IMR-90 (cell line): Measurements from ENCODE around the gene KLHL2. TPM values are rescaled to one million over a fixed set of nuclear protein-coding genes. Genes with fewer than 3 reads are reported as not detected.
"Not testable (repeated sequence)": the region's sequence is repeated elsewhere in the genome, so short reads cannot be mapped to it uniquely, and the experiment has no call there.

Experiments used
- ATAC-seq: fragments of 200-7000 bp; cut with Tn5 transposase; 2 replicates; pipeline ENCODE4 v1.9.1; 2020; ENCODE audit warnings: low read depth, mild to moderate bottlenecking, moderate library complexity
- BruUV-seq: library from RNA; stranded (reverse); fragments of 400-500 nt; replicated peaks from 2 replicates; lab custom pipeline; 2021; lab: Mats Ljungman, UMichigan
- CTCF ChIA-PET: fragments of 300-600 bp; formaldehyde crosslinking; extraction: SDS; loops from one replicate; lab custom pipeline; 2021; ENCODE audit warnings: antibody characterized with exemption; lab: Yijun Ruan, JAX
- POLR2A ChIA-PET: fragments of 300-600 bp; sonication (Branson Sonifier 250); formaldehyde crosslinking; loops from one replicate; lab custom pipeline; 2022; ENCODE audit warnings: antibody characterized with exemption; ENCODE audit not compliant: unreplicated experiment; lab: Charles Lee
- DNase-seq: peaks from one replicate; pipeline ENCODE4 v3.0.0; 2013
- H2AFZ ChIP-seq: replicated peaks from 2 replicates; pipeline ENCODE3; 2013; ENCODE audit warnings: low read length, mild to moderate bottlenecking; ENCODE audit not compliant: poor library complexity
- H2AK5ac ChIP-seq: 2 replicates; pipeline ENCODE4 v1.6.1; 2013; ENCODE audit warnings: low read depth, low read length, inconsistent platforms
- H2AK9ac ChIP-seq: replicated peaks from 2 replicates; pipeline ENCODE3; 2013; ENCODE audit warnings: mild to moderate bottlenecking, low read depth, low read length, moderate library complexity; ENCODE audit not compliant: poor library complexity
- H2BK120ac ChIP-seq: 2 replicates; pipeline ENCODE4 v1.6.1; 2013; ENCODE audit warnings: low read depth, low read length, inconsistent platforms
- H2BK15ac ChIP-seq: 3 replicates; pipeline ENCODE4 v1.6.1; 2013; ENCODE audit warnings: low read depth, low read length, inconsistent platforms
- H2BK20ac ChIP-seq: 2 replicates; pipeline ENCODE4 v1.6.1; 2013; ENCODE audit warnings: low read depth, mild to moderate bottlenecking, inconsistent platforms, low read length, moderate library complexity
- H2BK5ac ChIP-seq: 2 replicates; pipeline ENCODE4 v1.6.1; 2013; ENCODE audit warnings: mild to moderate bottlenecking, low read depth, low read length, inconsistent platforms; ENCODE audit not compliant: poor library complexity, severe bottlenecking
- H3K14ac ChIP-seq: replicated peaks from 2 replicates; pipeline ENCODE4 v1.6.1; 2013; ENCODE audit warnings: low read depth, low read length, inconsistent platforms
- H3K18ac ChIP-seq: 2 replicates; pipeline ENCODE4 v1.6.1; 2013; ENCODE audit warnings: low read depth, low read length, control low read depth
- H3K23ac ChIP-seq: 2 replicates; pipeline ENCODE4 v1.6.1; 2013; ENCODE audit warnings: low read depth, low read length, inconsistent platforms
- H3K27ac ChIP-seq: 2 replicates; pipeline ENCODE4 v1.5.1; 2013; ENCODE audit warnings: mild to moderate bottlenecking, control low read depth, low read length; ENCODE audit not compliant: insufficient read depth
- H3K27me3 ChIP-seq: 2 replicates; pipeline ENCODE4 v1.6.1; 2013; ENCODE audit warnings: low read length; ENCODE audit not compliant: control insufficient read depth, insufficient read depth
- H3K36me3 ChIP-seq: 2 replicates; pipeline ENCODE4 v1.6.1; 2013; ENCODE audit warnings: low read length, mixed read lengths; ENCODE audit not compliant: control insufficient read depth, insufficient read depth
- H3K4ac ChIP-seq: 2 replicates; pipeline ENCODE4 v1.6.1; 2013; ENCODE audit warnings: low read depth, low read length, inconsistent platforms
- H3K4me1 ChIP-seq: 2 replicates; pipeline ENCODE4 v1.6.1; 2013; ENCODE audit warnings: low read length, mixed read lengths; ENCODE audit not compliant: control insufficient read depth, insufficient read depth
- H3K4me2 ChIP-seq: 2 replicates; pipeline ENCODE4 v1.6.1; 2013; ENCODE audit warnings: low read depth, mild to moderate bottlenecking, control low read depth, low read length, moderate library complexity
- H3K4me3 ChIP-seq: 2 replicates; pipeline ENCODE4 v1.5.1; 2013; ENCODE audit warnings: low read depth, mild to moderate bottlenecking, control low read depth, low read length, moderate library complexity; ENCODE audit not compliant: insufficient read depth
- H3K56ac ChIP-seq: 2 replicates; pipeline ENCODE4 v1.6.1; 2013; ENCODE audit warnings: low read length, inconsistent platforms; ENCODE audit not compliant: insufficient read depth; ENCODE audit errors: extremely low read depth
- H3K79me1 ChIP-seq, 2 experiments: 2 replicates each; pipeline ENCODE4 v1.6.1; 2013; ENCODE audit warnings: low read length in 2 of 2, inconsistent platforms in 1 of 2, low read depth in 1 of 2
- H3K9ac ChIP-seq: 2 replicates; pipeline ENCODE4 v1.6.1; 2013; ENCODE audit warnings: low read depth, low read length, control low read depth
- H3K9me1 ChIP-seq: 2 replicates; pipeline ENCODE4 v1.6.1; 2013; ENCODE audit warnings: low read length, inconsistent platforms; ENCODE audit not compliant: insufficient read depth
- H3K9me3 ChIP-seq: 2 replicates; pipeline ENCODE4 v1.6.1; 2013; ENCODE audit warnings: low read length; ENCODE audit not compliant: control insufficient read depth, insufficient read depth
- H4K20me1 ChIP-seq: 2 replicates; pipeline ENCODE4 v1.6.1; 2013; ENCODE audit warnings: low read length, inconsistent platforms; ENCODE audit not compliant: insufficient read depth
- H4K5ac ChIP-seq: 2 replicates; pipeline ENCODE4 v1.6.1; 2013; ENCODE audit warnings: mild to moderate bottlenecking, low read depth, low read length, control low read depth
- H4K8ac ChIP-seq, 2 experiments: 2 replicates each; pipeline ENCODE4 v1.6.1; 2013; ENCODE audit warnings: low read depth in 2 of 2, low read length in 2 of 2, control low read depth in 1 of 2, inconsistent platforms in 1 of 2
- H4K91ac ChIP-seq: 2 replicates; pipeline ENCODE4 v1.6.1; 2013; ENCODE audit warnings: low read depth, low read length, inconsistent platforms; ENCODE audit not compliant: insufficient read depth
- WGBS, 2 experiments: methylation state at CpG; one replicate each; pipeline versions ENCODE4 v1.1.5 to v1.1.7; 2013; ENCODE audit warnings: missing lambda C conversion rate in 2 of 2; ENCODE audit not compliant: insufficient read length in 1 of 2; ENCODE audit errors: extremely low coverage in 2 of 2; 5-methylcytosine and 5-hydroxymethylcytosine counted together
- dilution Hi-C: fragments of 300-500 bp; cut with HindIII; formaldehyde crosslinking; loops from one replicate; pipeline ENCODE4 v1.14.3; 2018; ENCODE audit warnings: low sequenced_read_pairs; ENCODE audit not compliant: unreplicated experiment
- in situ Hi-C: fragments of 300-500 bp; cut with MboI; formaldehyde crosslinking; loops from 3 replicates; pipeline ENCODE4 v1.14.3; 2019; ENCODE audit warnings: low sequenced_read_pairs, inconsistent platforms, mixed read lengths
- intact Hi-C: fragments of 100-400 bp; cut with micrococcal nuclease; formaldehyde crosslinking; loops from 2 replicates; pipeline ENCODE4 v1.10.0; 2022
- polyA plus RNA-seq, 3 experiments: library from polyadenylated mRNA; depleted of rRNA; stranded (reverse); fragments of >200 nt; gene quantifications; 2 replicates each; pipeline ENCODE4 v1.2.3, GENCODE V29; 2012; ENCODE audit warnings: low replicate concordance in 1 of 3
- total RNA-seq: library from RNA; depleted of rRNA; stranded (reverse); fragments of >200 nt; gene quantifications from 2 replicates; pipeline ENCODE4 v1.2.3, GENCODE V29; 2012

Gene KLHL2
- total and polyA plus RNA-seq, 2 of the 4 experiments (the other 2 are of a cell fraction) = 11.0 to 12.4 TPM

DNA sequence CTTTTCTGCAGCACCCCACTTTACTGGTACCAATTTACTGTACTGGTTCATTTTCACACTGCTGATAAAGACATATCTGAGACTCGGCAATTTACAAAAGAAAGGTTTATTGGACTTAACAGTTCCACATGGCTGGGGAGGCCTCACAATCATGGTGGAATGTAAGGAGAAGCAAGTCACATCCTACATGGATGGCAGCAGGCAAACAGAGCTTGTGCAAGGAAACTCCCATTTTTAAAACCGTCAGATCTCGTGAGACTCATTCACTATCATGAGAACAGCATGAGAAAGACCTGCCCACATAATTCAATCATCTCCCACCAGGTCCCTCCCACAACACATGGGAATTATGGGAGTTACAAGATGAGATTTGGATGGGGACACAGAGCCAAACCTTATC is 77.3 kb downstream of the KLHL2 start:
- dilution Hi-C loops, BruUV-seq, intact Hi-C loops: not testable (repeated sequence)

DNA sequence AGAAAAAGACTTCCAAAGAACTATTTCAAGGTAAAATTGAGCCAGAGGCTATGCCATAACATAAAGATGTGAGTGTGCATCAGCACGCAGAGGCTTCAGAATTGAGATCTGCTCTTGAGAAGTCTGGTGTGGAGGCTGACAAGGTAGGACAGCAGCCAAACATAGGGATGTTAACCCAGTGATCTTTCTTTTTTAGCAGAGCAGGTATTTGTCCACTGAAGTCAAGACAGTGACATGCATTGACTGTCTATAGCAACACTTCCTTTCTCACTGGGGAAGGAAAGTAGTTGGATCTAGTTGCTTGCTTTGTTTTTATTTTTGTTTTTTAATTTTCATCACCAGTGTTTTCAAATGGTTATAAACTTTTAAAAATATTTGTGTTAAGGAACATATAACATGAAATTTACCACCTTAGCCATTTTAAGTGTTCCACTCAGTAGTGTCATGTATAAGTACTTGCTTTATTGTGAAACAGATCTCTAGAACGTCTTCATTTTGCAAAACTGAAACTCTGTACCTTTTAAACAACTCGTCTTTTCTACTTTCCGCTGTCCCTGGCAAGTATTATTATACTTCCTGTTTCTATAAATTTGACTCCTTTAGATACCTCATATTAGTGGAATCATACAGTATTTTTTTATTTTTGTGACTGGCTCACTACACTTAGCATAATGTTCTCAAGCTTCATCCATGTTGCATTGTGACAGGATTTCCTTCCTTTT is 79.4 kb downstream of the KLHL2 start:
- H3K9ac ChIP-seq, H3K27me3 ChIP-seq, H3K14ac ChIP-seq, H4K91ac ChIP-seq, H3K27ac ChIP-seq, H3K36me3 ChIP-seq, ATAC-seq, in situ Hi-C loops, H2AK5ac ChIP-seq, H2BK20ac ChIP-seq, H3K56ac ChIP-seq, H3K4me2 ChIP-seq, H3K4ac ChIP-seq, H3K23ac ChIP-seq, H2BK120ac ChIP-seq, intact Hi-C loops, H2BK5ac ChIP-seq, CTCF ChIA-PET, DNase-seq, POLR2A ChIA-PET, H4K20me1 ChIP-seq, BruUV-seq, H4K5ac ChIP-seq, H2AFZ ChIP-seq, H3K9me3 ChIP-seq, H3K4me3 ChIP-seq, H3K9me1 ChIP-seq, H3K79me1 ChIP-seq, H2BK15ac ChIP-seq, H3K4me1 ChIP-seq, H3K18ac ChIP-seq, H2AK9ac ChIP-seq, dilution Hi-C loops, H4K8ac ChIP-seq: not testable (repeated sequence)
- no CpG with 5 or more reads among the region's 4 CpGs for WGBS, 2 experiments

More for the DNA sequence above, 77.3 kb downstream of the KLHL2 start:
- H3K36me3 ChIP-seq, H3K18ac ChIP-seq, H3K14ac ChIP-seq, H2AK9ac ChIP-seq, H3K23ac ChIP-seq, H3K4ac ChIP-seq, H2BK20ac ChIP-seq, H4K20me1 ChIP-seq, H4K5ac ChIP-seq, H2BK120ac ChIP-seq, in situ Hi-C loops, H3K9me3 ChIP-seq, H3K4me2 ChIP-seq, ATAC-seq, CTCF ChIA-PET, H3K9ac ChIP-seq, H4K8ac ChIP-seq, H3K79me1 ChIP-seq, H3K56ac ChIP-seq, H3K4me3 ChIP-seq, H3K9me1 ChIP-seq, H2AK5ac ChIP-seq, H3K4me1 ChIP-seq, H3K27me3 ChIP-seq, H4K91ac ChIP-seq, DNase-seq, H2AFZ ChIP-seq, H2BK15ac ChIP-seq, H2BK5ac ChIP-seq, POLR2A ChIA-PET, H3K27ac ChIP-seq: not testable (repeated sequence)
- no CpG with 5 or more reads among the region's 3 CpGs for WGBS, 2 experiments
